Astrocyte (in vitro differentiated cells and primary cell): Measurements from ENCODE around the gene GAS2.

Experiments
- CTCF ChIP-seq: IDR thresholded peaks from 2 replicates; pipeline ENCODE4 v1.5.1; 2011; ENCODE audit warnings: low read depth, mild to moderate bottlenecking, inconsistent platforms, low read length, moderate library complexity; ENCODE audit not compliant: insufficient read depth
- EZH2 ChIP-seq: IDR thresholded peaks from 2 replicates; pipeline ENCODE4 v1.6.1; 2012; ENCODE audit warnings: mild to moderate bottlenecking, low read length, inconsistent platforms; ENCODE audit not compliant: insufficient read depth

GRCh38 chr11:22778642-22779041 is 112.2 kb downstream of the GAS2 start:
- TF ChIP-seq CTCF: no peak
- no peak for TF ChIP-seq EZH2
